ENCODE results near the gene TBX18. TPM values are rescaled to one million over a fixed set of nuclear protein-coding genes. Genes with fewer than 3 reads are reported as not detected.
A peak's percentile ranks its signal among the peaks of the same experiment; 100 is the strongest.

Gene TBX18
- total RNA-seq (not detected), polyA plus RNA-seq (not detected), total RNA-seq (1.5 reads per million, percentile 4 among the genes with 10 or more reads in this experiment)

GRCh38 chr6:84764332-84765049, at the start of gene TBX18:
TBX18 (minus strand) TSS chr6:84764598; CDS start chr6:84764181, 417 bp downstream.
- Mint-ChIP-seq H3K36me3 (peaks cover 0 to 14% (median 5%) of the 10 kb centered on the region in 5 donors), H3K4me3 (peak within 1 kb of the TSS; percentile 22 to 77 (median 44)), H3K4me1 (peaks cover 0 to 11% (median 9%) of the 10 kb centered on the region in 7 donors), H3K27ac (peak within 1 kb of the TSS in 1 of 9 donors; percentile 86), H3K9me3 (peaks cover 0 to 31% (median 6%) of the 10 kb centered on the region in 11 donors), H3K27me3 (peaks cover 72 to 77% (median 76%) of the 10 kb centered on the region in 5 donors)
- CTCF ChIA-PET: no interaction called here
- intact Hi-C loops (cut with micrococcal nuclease): no loop called here
- Histone ChIP-seq H3K4me3 (ENCODE audit: low read length) (no peak within 1 kb of the TSS), H3K27me3 (ENCODE audit: control insufficient read depth in 2 of 2, insufficient read depth in 2 of 2, low read length in 2 of 2) (peaks cover 2% of the 10 kb centered on the region in 2 donors), H3K36me3 (ENCODE audit: control insufficient read depth in 2 of 3, insufficient read depth in 3 of 3, low read length in 3 of 3) (no peaks in the 10 kb centered on the region), H3K9me3 (ENCODE audit: control insufficient read depth in 2 of 3, low read length in 3 of 3) (no peaks in the 10 kb centered on the region), H3K4me1 (ENCODE audit: control insufficient read depth in 2 of 2, insufficient read depth in 2 of 2, low read length in 2 of 2) (no peaks in the 10 kb centered on the region), H3K27ac (ENCODE audit: low read depth, low read length) (no peak within 1 kb of the TSS)
- no peak for ATAC-seq
- DNase-seq: no peak
- POLR2A ChIA-PET: no interaction called here

DNA sequence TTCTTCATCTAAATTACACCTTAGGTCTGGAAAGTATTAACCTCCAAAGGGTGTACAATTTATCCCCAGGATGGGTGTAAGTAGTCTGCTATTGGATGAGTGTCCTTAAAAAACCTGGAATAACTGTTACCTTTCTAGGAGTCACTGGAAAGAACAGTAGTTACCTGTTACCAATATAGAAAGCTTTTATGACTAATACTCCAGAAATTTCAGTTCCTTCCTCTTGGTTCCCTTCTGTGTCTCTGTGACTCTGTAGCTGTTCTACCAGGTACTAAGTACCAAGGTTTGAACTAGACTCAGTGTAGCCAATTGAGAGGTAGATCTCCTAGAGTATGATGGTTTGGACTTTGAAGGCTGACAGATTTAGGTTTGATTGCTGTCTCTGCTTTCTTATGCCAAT, 47.0 kb upstream of the TBX18 start:
- ATAC-seq (no peak), DNase-seq (no peak)
- no peaks in the 10 kb centered on the region for H3K4me1 ChIP-seq (ENCODE audit: control insufficient read depth in 2 of 2, insufficient read depth in 2 of 2, low read length in 2 of 2)
- Mint-ChIP-seq H3K27ac (no peak overlapping the region), H3K36me3 (no peaks in the 10 kb centered on the region), H3K4me3 (no peak overlapping the region), H3K4me1 (no peaks in the 10 kb centered on the region), H3K27me3 (peaks cover 0 to 4% (median 0%) of the 10 kb centered on the region in 5 donors), H3K9me3 (peaks cover 0 to 5% (median 0%) of the 10 kb centered on the region in 11 donors)
- POLR2A ChIA-PET: no interaction called here
- intact Hi-C loops (cut with micrococcal nuclease): no loop called here
- CTCF ChIA-PET: no interaction called here
- no peak overlapping the region for H3K27ac ChIP-seq (ENCODE audit: low read depth, low read length)
- no peak overlapping the region for H3K4me3 ChIP-seq (ENCODE audit: low read length)
- H3K36me3 ChIP-seq (ENCODE audit: control insufficient read depth in 2 of 3, insufficient read depth in 3 of 3, low read length in 3 of 3): no peaks in the 10 kb centered on the region
- no peaks in the 10 kb centered on the region for H3K27me3 ChIP-seq (ENCODE audit: control insufficient read depth in 2 of 2, insufficient read depth in 2 of 2, low read length in 2 of 2)
- H3K9me3 ChIP-seq (ENCODE audit: control insufficient read depth in 2 of 3, low read length in 3 of 3): no peaks in the 10 kb centered on the region

GRCh38 chr6:84809455-84809854, 45.1 kb upstream of the TBX18 start:
- H3K4me3 Mint-ChIP-seq: no peak overlapping the region
- Histone ChIP-seq H3K36me3 (ENCODE audit: control insufficient read depth in 2 of 3, insufficient read depth in 3 of 3, low read length in 3 of 3) (no peaks in the 10 kb centered on the region), H3K27ac (ENCODE audit: low read depth, low read length) (no peak overlapping the region), H3K4me1 (ENCODE audit: control insufficient read depth in 2 of 2, insufficient read depth in 2 of 2, low read length in 2 of 2) (no peaks in the 10 kb centered on the region), H3K4me3 (ENCODE audit: low read length) (no peak overlapping the region), H3K9me3 (ENCODE audit: control insufficient read depth in 2 of 3, low read length in 3 of 3) (no peaks in the 10 kb centered on the region), H3K27me3 (ENCODE audit: control insufficient read depth in 2 of 2, insufficient read depth in 2 of 2, low read length in 2 of 2) (no peaks in the 10 kb centered on the region)
- intact Hi-C loops (cut with micrococcal nuclease): no loop called here
- POLR2A ChIA-PET: no interaction called here
- H3K36me3 Mint-ChIP-seq: no peaks in the 10 kb centered on the region
- CTCF ChIA-PET: no interaction called here
- H3K4me1 Mint-ChIP-seq: no peaks in the 10 kb centered on the region
- no peak for DNase-seq
- H3K9me3 Mint-ChIP-seq: peaks cover 0 to 8% (median 0%) of the 10 kb centered on the region in 11 donors
- H3K27ac Mint-ChIP-seq: no peak overlapping the region
- ATAC-seq: no peak
- H3K27me3 Mint-ChIP-seq: peaks cover 0 to 4% (median 0%) of the 10 kb centered on the region in 5 donors

DNA sequence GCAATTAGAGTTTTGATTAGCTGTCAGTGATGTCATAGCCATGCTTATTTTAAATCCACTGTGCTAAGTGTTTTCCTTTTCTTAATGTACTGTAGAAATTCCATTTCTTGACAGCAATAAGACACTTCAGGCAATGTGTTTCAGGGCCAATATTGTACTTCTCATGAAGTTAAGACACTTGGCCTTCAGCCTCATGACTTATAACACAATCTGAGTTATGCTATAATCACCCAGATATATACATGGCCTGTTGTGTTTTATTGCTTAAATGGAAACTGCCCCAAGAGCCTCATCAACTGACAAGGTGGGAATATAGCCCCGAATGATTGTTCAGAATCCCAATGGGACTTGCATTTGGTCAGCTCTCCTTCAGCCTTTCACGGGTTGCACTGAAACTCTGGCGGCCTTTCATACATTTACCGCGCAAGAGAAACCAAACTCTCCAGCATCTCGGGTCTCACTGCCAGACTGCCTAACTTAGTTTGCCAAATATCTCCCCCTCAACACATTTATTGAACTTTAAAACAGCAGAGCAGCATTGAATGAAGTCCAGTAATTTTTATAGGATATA, 44.2 kb upstream of the TBX18 start:
- H3K27me3 Mint-ChIP-seq: peaks cover 0 to 4% (median 0%) of the 10 kb centered on the region in 5 donors
- Histone ChIP-seq H3K27ac (ENCODE audit: low read depth, low read length) (no peak overlapping the region), H3K9me3 (ENCODE audit: control insufficient read depth in 2 of 3, low read length in 3 of 3) (no peaks in the 10 kb centered on the region), H3K27me3 (ENCODE audit: control insufficient read depth in 2 of 2, insufficient read depth in 2 of 2, low read length in 2 of 2) (no peaks in the 10 kb centered on the region), H3K4me3 (ENCODE audit: low read length) (no peak overlapping the region), H3K36me3 (ENCODE audit: control insufficient read depth in 2 of 3, insufficient read depth in 3 of 3, low read length in 3 of 3) (no peaks in the 10 kb centered on the region), H3K4me1 (ENCODE audit: control insufficient read depth in 2 of 2, insufficient read depth in 2 of 2, low read length in 2 of 2) (no peaks in the 10 kb centered on the region)
- H3K36me3 Mint-ChIP-seq: no peaks in the 10 kb centered on the region
- DNase-seq: no peak
- no peak overlapping the region for H3K27ac Mint-ChIP-seq
- intact Hi-C loops (cut with micrococcal nuclease): no loop called here
- CTCF ChIA-PET: no interaction called here
- no peak for ATAC-seq
- peaks cover 0 to 12% (median 0%) of the 10 kb centered on the region in 11 donors for H3K9me3 Mint-ChIP-seq
- H3K4me1 Mint-ChIP-seq: no peaks in the 10 kb centered on the region
- POLR2A ChIA-PET: no interaction called here
- H3K4me3 Mint-ChIP-seq: no peak overlapping the region

DNA sequence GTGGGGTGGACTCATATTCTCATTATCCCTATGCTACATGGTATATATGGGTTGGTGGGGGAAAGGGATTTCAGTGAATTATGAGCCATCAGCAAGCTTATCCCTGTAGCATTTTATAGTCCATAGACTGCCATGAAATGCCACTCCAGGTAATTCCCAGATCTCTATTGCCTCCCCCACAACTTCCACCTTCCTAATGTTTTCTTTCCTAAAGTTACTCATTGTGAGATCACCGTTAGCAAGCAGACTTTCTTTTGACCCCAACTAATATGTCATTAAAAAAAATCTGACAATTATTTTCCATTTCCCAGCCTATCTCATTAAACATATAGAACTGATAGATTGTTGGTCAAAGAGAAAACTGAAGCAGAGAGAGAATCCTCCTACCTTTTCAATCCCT, 40.7 kb upstream of the TBX18 start:
- H3K36me3 Mint-ChIP-seq: no peaks in the 10 kb centered on the region
- POLR2A ChIA-PET: no interaction called here

GRCh38 chr6:84804720-84805119, 40.3 kb upstream of the TBX18 start:
- H3K27me3 ChIP-seq (ENCODE audit: control insufficient read depth in 2 of 2, insufficient read depth in 2 of 2, low read length in 2 of 2): no peaks in the 10 kb centered on the region
- Mint-ChIP-seq H3K4me3 (no peak overlapping the region), H3K27ac (no peak overlapping the region), H3K36me3 (no peaks in the 10 kb centered on the region), H3K27me3 (no peaks in the 10 kb centered on the region), H3K9me3 (peaks cover 0 to 9% (median 0%) of the 10 kb centered on the region in 11 donors), H3K4me1 (no peaks in the 10 kb centered on the region)
- DNase-seq: no peak
- CTCF ChIA-PET: no interaction called here
- no peaks in the 10 kb centered on the region for H3K36me3 ChIP-seq (ENCODE audit: control insufficient read depth in 2 of 3, insufficient read depth in 3 of 3, low read length in 3 of 3)
- H3K4me1 ChIP-seq (ENCODE audit: control insufficient read depth in 2 of 2, insufficient read depth in 2 of 2, low read length in 2 of 2): no peaks in the 10 kb centered on the region
- no peaks in the 10 kb centered on the region for H3K9me3 ChIP-seq (ENCODE audit: control insufficient read depth in 2 of 3, low read length in 3 of 3)
- no peak overlapping the region for H3K4me3 ChIP-seq (ENCODE audit: low read length)
- no peak for ATAC-seq
- no peak overlapping the region for H3K27ac ChIP-seq (ENCODE audit: low read depth, low read length)
- intact Hi-C loops (cut with micrococcal nuclease): no loop called here
- POLR2A ChIA-PET: no interaction called here

More for the DNA sequence above, 40.7 kb upstream of the TBX18 start:
- H3K9me3 ChIP-seq (ENCODE audit: control insufficient read depth in 2 of 3, low read length in 3 of 3): no peaks in the 10 kb centered on the region
- ATAC-seq: no peak
- Mint-ChIP-seq H3K27ac (no peak overlapping the region), H3K27me3 (no peaks in the 10 kb centered on the region), H3K9me3 (peaks cover 0 to 9% (median 0%) of the 10 kb centered on the region in 11 donors), H3K4me1 (no peaks in the 10 kb centered on the region), H3K4me3 (no peak overlapping the region)
- no peak for DNase-seq
- no peaks in the 10 kb centered on the region for H3K4me1 ChIP-seq (ENCODE audit: control insufficient read depth in 2 of 2, insufficient read depth in 2 of 2, low read length in 2 of 2)
- H3K4me3 ChIP-seq (ENCODE audit: low read length): no peak overlapping the region
- H3K27me3 ChIP-seq (ENCODE audit: control insufficient read depth in 2 of 2, insufficient read depth in 2 of 2, low read length in 2 of 2): no peaks in the 10 kb centered on the region
- no peak overlapping the region for H3K27ac ChIP-seq (ENCODE audit: low read depth, low read length)
- H3K36me3 ChIP-seq (ENCODE audit: control insufficient read depth in 2 of 3, insufficient read depth in 3 of 3, low read length in 3 of 3): no peaks in the 10 kb centered on the region
- CTCF ChIA-PET: no interaction called here
- intact Hi-C loops (cut with micrococcal nuclease): no loop called here

DNA sequence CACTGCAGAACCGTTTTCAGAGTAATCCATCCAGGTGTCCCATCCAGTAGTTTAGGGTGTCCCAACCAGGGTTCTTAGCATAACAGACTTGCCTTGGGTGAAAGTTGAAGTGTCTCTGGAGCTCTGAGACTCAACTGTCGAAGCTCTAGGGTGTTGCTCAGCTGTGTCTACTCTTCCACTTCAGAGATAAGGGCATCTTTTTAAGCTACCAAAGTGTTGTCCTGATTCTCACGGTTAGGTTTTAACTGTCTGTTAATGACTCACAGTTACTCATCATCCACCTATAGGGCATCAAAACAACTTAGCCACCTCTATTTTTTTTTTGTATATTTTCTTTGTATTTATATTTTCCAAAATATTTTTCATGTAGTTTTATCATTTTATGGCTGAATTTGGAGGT, 36.9 kb upstream of the TBX18 start:
- intact Hi-C loops (cut with micrococcal nuclease): no loop called here
- ATAC-seq: no peak
- H3K9me3 Mint-ChIP-seq: peaks cover 2 to 19% (median 8%) of the 10 kb centered on the region in 11 donors
- ChIA-PET CTCF (no interaction called here), POLR2A (no interaction called here)
- Histone ChIP-seq H3K36me3 (ENCODE audit: control insufficient read depth in 2 of 3, insufficient read depth in 3 of 3, low read length in 3 of 3) (no peaks in the 10 kb centered on the region), H3K27me3 (ENCODE audit: control insufficient read depth in 2 of 2, insufficient read depth in 2 of 2, low read length in 2 of 2) (no peaks in the 10 kb centered on the region), H3K4me3 (ENCODE audit: low read length) (no peak overlapping the region), H3K9me3 (ENCODE audit: control insufficient read depth in 2 of 3, low read length in 3 of 3) (no peaks in the 10 kb centered on the region), H3K27ac (ENCODE audit: low read depth, low read length) (no peak overlapping the region), H3K4me1 (ENCODE audit: control insufficient read depth in 2 of 2, insufficient read depth in 2 of 2, low read length in 2 of 2) (no peaks in the 10 kb centered on the region)
- no peaks in the 10 kb centered on the region for H3K4me1 Mint-ChIP-seq
- peaks cover 0 to 5% (median 0%) of the 10 kb centered on the region in 5 donors for H3K36me3 Mint-ChIP-seq
- no peaks in the 10 kb centered on the region for H3K27me3 Mint-ChIP-seq
- H3K4me3 Mint-ChIP-seq: no peak overlapping the region
- DNase-seq: no peak
- no peak overlapping the region for H3K27ac Mint-ChIP-seq
